OCI-LY3 (cell line): ENCODE measurements around the gene BACH2.

Experiments used
- CTCF ChIP-seq: fragments of 200-600, 300-600 bp; sonication (generic); IDR thresholded peaks from 2 replicates; pipeline ENCODE4 v1.5.1; 2014; ENCODE audit warnings: antibody characterized with exemption, low read length, low read depth
- EZH2phosphoT487 ChIP-seq: fragments of 200-600 bp; shearing (Covaris generic); IDR thresholded peaks from 2 replicates; pipeline ENCODE4 v1.6.1; 2018; ENCODE audit warnings: antibody characterized with exemption, mixed run types, low read depth

DNA sequence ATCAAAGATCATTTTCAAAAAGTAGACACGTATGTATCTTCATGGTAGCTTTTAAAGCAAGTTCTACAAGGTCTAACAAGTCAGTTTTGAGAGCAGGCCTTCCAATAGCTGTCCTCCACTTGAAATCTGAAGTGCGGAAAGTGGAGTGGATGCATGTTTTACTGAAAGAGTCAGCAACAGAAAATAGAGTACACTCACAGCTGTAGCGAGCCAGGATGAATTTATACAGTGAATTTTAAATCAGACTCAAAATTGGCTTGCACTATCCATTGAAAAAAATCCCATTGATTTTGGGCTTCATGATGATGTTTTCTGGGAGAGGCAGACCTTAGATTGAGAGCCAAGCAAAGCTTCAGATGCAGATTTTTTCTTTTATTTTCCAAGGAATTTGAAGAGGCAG, 321.8 kb downstream of the BACH2 start:
- TF ChIP-seq CTCF (no peak), EZH2phosphoT487 (no peak)
